22Rv1 (cell line): Measurements from ENCODE around the gene CARD14.

Source experiments
- H3K27ac ChIP-seq: fragments of 450-650 bp; 2 replicates; pipeline ENCODE4 v1.5.1; 2017
- ZFX ChIP-seq: fragments of 450-650 bp; IDR thresholded peaks from 2 replicates; pipeline ENCODE4 v1.6.1; 2017; ENCODE audit warnings: antibody characterized with exemption, borderline replicate concordance
- TF ChIP-seq, protein P1 (sequence below): fragments of 450-650 bp; IDR thresholded peaks from 2 replicates; pipeline ENCODE4 v1.5.1; 2017; ENCODE audit warnings: mild to moderate bottlenecking

The CARD14 gene

DNA sequence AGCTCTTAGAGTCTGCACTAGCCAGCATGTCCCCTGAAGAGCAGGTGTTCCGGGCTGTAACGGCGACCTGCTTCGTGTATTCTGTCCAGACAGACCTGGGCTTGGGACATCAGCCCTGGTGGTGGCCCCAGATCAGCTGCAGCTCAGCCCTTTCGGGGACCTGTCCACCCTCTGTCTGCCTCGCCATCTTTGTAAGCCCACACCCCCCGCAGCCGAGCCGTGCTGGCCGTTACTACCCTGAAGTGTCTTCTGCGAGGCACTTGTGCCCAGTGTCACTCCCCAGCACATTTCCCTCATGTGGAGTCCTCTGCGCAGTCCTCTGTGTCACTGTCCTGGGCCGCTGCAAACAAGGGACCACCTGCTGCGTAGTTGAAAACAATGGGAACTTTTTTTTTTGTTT is 10.4 kb downstream of the CARD14 start:
- H3K27ac ChIP-seq: no peak overlapping the region
- TF ChIP-seq, protein P1, sequence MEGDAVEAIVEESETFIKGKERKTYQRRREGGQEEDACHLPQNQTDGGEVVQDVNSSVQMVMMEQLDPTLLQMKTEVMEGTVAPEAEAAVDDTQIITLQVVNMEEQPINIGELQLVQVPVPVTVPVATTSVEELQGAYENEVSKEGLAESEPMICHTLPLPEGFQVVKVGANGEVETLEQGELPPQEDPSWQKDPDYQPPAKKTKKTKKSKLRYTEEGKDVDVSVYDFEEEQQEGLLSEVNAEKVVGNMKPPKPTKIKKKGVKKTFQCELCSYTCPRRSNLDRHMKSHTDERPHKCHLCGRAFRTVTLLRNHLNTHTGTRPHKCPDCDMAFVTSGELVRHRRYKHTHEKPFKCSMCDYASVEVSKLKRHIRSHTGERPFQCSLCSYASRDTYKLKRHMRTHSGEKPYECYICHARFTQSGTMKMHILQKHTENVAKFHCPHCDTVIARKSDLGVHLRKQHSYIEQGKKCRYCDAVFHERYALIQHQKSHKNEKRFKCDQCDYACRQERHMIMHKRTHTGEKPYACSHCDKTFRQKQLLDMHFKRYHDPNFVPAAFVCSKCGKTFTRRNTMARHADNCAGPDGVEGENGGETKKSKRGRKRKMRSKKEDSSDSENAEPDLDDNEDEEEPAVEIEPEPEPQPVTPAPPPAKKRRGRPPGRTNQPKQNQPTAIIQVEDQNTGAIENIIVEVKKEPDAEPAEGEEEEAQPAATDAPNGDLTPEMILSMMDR: no peak
- no peak for TF ChIP-seq ZFX

- H3K27ac ChIP-seq: no peak overlapping the region
- TF ChIP-seq, protein P1: no peak
- TF ChIP-seq ZFX: no peak
Measured at GRCh38 chr17:80181431-80181830, 11.6 kb downstream of the CARD14 start.

DNA sequence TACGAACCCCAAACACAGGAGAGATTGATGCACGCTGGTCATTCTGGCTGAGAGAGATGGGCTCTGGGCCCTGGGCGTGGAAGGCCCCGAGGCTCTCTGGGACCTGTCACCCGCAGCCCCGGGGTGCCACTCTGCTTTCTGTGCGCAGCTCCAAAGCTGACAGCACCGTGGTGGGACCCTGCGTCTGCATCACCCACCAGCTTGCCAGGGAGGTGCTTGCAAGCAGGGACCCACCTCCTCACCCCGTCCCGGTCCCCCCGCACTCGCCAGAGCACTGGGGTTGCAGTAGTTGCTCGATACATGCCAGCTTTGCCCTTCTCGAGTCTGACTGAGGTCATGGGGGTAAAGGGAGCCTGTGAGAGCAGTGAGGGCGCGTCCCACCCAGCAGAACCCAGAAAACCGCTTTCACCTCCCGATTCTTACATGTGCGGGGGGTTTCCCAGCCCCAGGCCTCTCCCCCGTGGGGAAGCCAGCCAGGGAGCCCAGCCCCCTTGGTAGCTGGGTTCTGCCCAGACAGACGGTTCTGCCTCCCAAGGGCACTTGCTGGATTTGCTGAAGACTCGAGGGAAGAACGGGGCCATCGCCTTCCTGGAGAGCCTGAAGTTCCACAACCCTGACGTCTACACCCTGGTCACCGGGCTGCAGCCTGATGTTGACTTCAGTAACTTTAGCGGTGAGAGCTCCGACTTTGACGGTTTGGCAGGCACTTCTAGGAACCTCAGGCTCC is 12.5 kb downstream of the CARD14 start:
- TF ChIP-seq, protein P1: no peak
- no peak for TF ChIP-seq ZFX
- no peak overlapping the region for H3K27ac ChIP-seq

- H3K27ac ChIP-seq: no peak overlapping the region
- TF ChIP-seq, protein P1: no peak
- TF ChIP-seq ZFX: no peak
Measured at GRCh38 chr17:80182845-80183223, 13.0 kb downstream of the CARD14 start.

- no peak overlapping the region for H3K27ac ChIP-seq
- TF ChIP-seq, protein P1: no peak
- no peak for TF ChIP-seq ZFX
Measured at GRCh38 chr17:80183581-80184422, 14.0 kb downstream of the CARD14 start.

DNA sequence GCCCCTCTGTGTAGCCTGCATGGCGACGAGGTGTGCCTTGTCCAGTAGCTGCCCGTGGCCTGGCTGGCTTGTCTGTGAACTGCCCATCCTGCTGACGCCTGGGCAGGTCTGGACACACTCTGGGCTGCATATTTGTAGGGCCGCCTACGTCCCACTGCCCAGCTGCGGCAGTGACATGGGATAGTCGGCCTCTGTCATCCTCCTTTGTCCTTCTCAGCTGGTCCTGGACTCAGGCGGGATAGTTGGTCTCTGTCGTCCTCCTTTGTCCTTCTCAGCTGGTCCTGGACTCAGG is 14.5 kb downstream of the CARD14 start:
- TF ChIP-seq, protein P1: no peak
- TF ChIP-seq ZFX: no peak
- H3K27ac ChIP-seq: no peak overlapping the region

- TF ChIP-seq, protein P1: no peak
- TF ChIP-seq ZFX: no peak
- no peak overlapping the region for H3K27ac ChIP-seq
Measured at GRCh38 chr17:80185968-80186367, 16.1 kb downstream of the CARD14 start.
